OCI-LY1 (cell line): ENCODE results near the gene UBE2G2.

Experiments used
- H2AFZ ChIP-seq: fragments of 200-600 bp; sonication (generic), shearing (Covaris generic); 2 replicates; pipeline ENCODE4 v1.6.0; 2014; ENCODE audit warnings: antibody characterized with exemption, mild to moderate bottlenecking, low read length
- H3F3A ChIP-seq: fragments of 200-600 bp; sonication (generic), shearing (Covaris generic); 2 replicates; pipeline ENCODE4 v1.6.0; 2014; ENCODE audit warnings: mild to moderate bottlenecking, antibody characterized with exemption, low read length, moderate library complexity; ENCODE audit not compliant: insufficient read depth
- H3K27ac ChIP-seq: fragments of 200-600 bp; sonication (generic); 2 replicates; pipeline ENCODE4 v1.5.1; 2014; ENCODE audit warnings: low read length, mixed run types, mild to moderate bottlenecking, low read depth; ENCODE audit not compliant: poor library complexity, severe bottlenecking
- H3K27me3 ChIP-seq: fragments of 200-600 bp; sonication (generic); 2 replicates; pipeline ENCODE4 v1.6.0; 2014; ENCODE audit warnings: antibody characterized with exemption, mild to moderate bottlenecking, low read length, moderate library complexity; ENCODE audit not compliant: insufficient read depth
- H3K36me3 ChIP-seq: fragments of 200-600 bp; sonication (generic); 2 replicates; pipeline ENCODE4 v1.6.1; 2014; ENCODE audit warnings: mild to moderate bottlenecking, antibody characterized with exemption, low read length, moderate library complexity, mixed read lengths; ENCODE audit not compliant: insufficient read depth
- H3K4me1 ChIP-seq: fragments of 200-600 bp; sonication (generic); 2 replicates; pipeline ENCODE4 v1.5.1; 2014; ENCODE audit warnings: mild to moderate bottlenecking, low read length, moderate library complexity; ENCODE audit not compliant: insufficient read depth, severe bottlenecking
- H3K4me2 ChIP-seq: fragments of 200-600 bp; sonication (generic), shearing (Covaris generic); 2 replicates; pipeline ENCODE4 v1.6.1; 2014; ENCODE audit warnings: low read length
- H3K4me3 ChIP-seq: fragments of 200-600 bp; sonication (generic); 2 replicates; pipeline ENCODE4 v1.5.1; 2014; ENCODE audit warnings: low read length, low read depth, mild to moderate bottlenecking, mixed read lengths; ENCODE audit not compliant: poor library complexity, severe bottlenecking
- H3K79me2 ChIP-seq: fragments of 200-600 bp; shearing (Covaris generic); 2 replicates; pipeline ENCODE4 v1.6.1; 2016; ENCODE audit warnings: mixed run types, low read length, mixed read lengths; ENCODE audit not compliant: insufficient read depth
- H3K9ac ChIP-seq: fragments of 200-600 bp; sonication (generic), shearing (Covaris generic); 2 replicates; pipeline ENCODE4 v1.6.1; 2014; ENCODE audit warnings: mild to moderate bottlenecking, low read length, mixed read lengths
- H3K9me2 ChIP-seq: fragments of 200-600 bp; sonication (generic), shearing (Covaris generic); 2 replicates; pipeline ENCODE4 v1.6.1; 2014; ENCODE audit warnings: low read depth, mild to moderate bottlenecking, low read length, mixed read lengths
- H3K9me3 ChIP-seq: fragments of 200-600 bp; shearing (Covaris generic); 2 replicates; pipeline ENCODE4 v1.6.1; 2014; ENCODE audit warnings: low read length, mixed read lengths
- H4K20me1 ChIP-seq: fragments of 200-600 bp; sonication (generic), shearing (Covaris generic); 2 replicates; pipeline ENCODE4 v1.6.0; 2016; ENCODE audit warnings: mild to moderate bottlenecking, low read length; ENCODE audit not compliant: insufficient read depth
- CTCF ChIP-seq: fragments of 200-600 bp; sonication (generic), shearing (Covaris generic); IDR thresholded peaks from 2 replicates; pipeline ENCODE4 v1.5.1; 2017; ENCODE audit warnings: mild to moderate bottlenecking, antibody characterized with exemption, low read length, moderate library complexity, mixed read lengths
- EZH2 ChIP-seq: fragments of 200-600 bp; sonication (generic), shearing (Covaris generic); IDR thresholded peaks from 2 replicates; pipeline ENCODE4 v1.8.0; 2017; ENCODE audit warnings: borderline replicate concordance, mixed run types, mild to moderate bottlenecking, antibody characterized with exemption, low read length, moderate library complexity, mixed read lengths

UBE2G2 gene

GRCh38 chr21:44749116-44749758, 52.4 kb downstream of the UBE2G2 start:
- H3K27me3 ChIP-seq = peaks cover 10% of the 10 kb centered on the region; the same call in 1 of the 2 replicates
- no peaks in the 10 kb centered on the region for H4K20me1 ChIP-seq
- no peak overlapping the region for H2AFZ ChIP-seq
- no peak overlapping the region for H3K27ac ChIP-seq
- no peak overlapping the region for H3K4me2 ChIP-seq
- TF ChIP-seq EZH2 (no peak), CTCF (no peak)
- H3K4me3 ChIP-seq = no peak overlapping the region
- no peaks in the 10 kb centered on the region for H3K36me3 ChIP-seq
- H3K4me1 ChIP-seq = no peaks in the 10 kb centered on the region
- H3K9me3 ChIP-seq = 0 out of 2 replicates have a peak, but pooled peaks cover 1% of the 10 kb centered on the region
- H3K9ac ChIP-seq = no peak overlapping the region
- H3F3A ChIP-seq = no peaks in the 10 kb centered on the region
- no peaks in the 10 kb centered on the region for H3K79me2 ChIP-seq
- H3K9me2 ChIP-seq = no peaks in the 10 kb centered on the region

- no peaks in the 10 kb centered on the region for H3K79me2 ChIP-seq
- no peak overlapping the region for H2AFZ ChIP-seq
- TF ChIP-seq EZH2 (no peak), CTCF (no peak)
- 0 out of 2 replicates have a peak, but pooled peaks cover 2% of the 10 kb centered on the region for H3K9me3 ChIP-seq
- no peak overlapping the region for H3K27ac ChIP-seq
- no peaks in the 10 kb centered on the region for H3F3A ChIP-seq
- no peak overlapping the region for H3K9ac ChIP-seq
- no peak overlapping the region for H3K4me3 ChIP-seq
- no peaks in the 10 kb centered on the region for H4K20me1 ChIP-seq
- H3K4me2 ChIP-seq = no peak overlapping the region
- H3K9me2 ChIP-seq = no peaks in the 10 kb centered on the region
- no peaks in the 10 kb centered on the region for H3K36me3 ChIP-seq
- peaks cover 7% of the 10 kb centered on the region; the same call in 1 of the 2 replicates for H3K27me3 ChIP-seq
- H3K4me1 ChIP-seq = no peaks in the 10 kb centered on the region
Measured at GRCh38 chr21:44748621-44749020, 53.0 kb downstream of the UBE2G2 start.

GRCh38 chr21:44742418-44743153, 59.0 kb downstream of the UBE2G2 start:
- Histone ChIP-seq H4K20me1 (no peaks in the 10 kb centered on the region), H3F3A (no peaks in the 10 kb centered on the region), H3K27me3 (no peaks in the 10 kb centered on the region; the same call in none of the 2 replicates), H2AFZ (no peak overlapping the region), H3K4me3 (no peak overlapping the region), H3K27ac (no peak overlapping the region), H3K9me3 (0 out of 2 replicates have a peak, but pooled peaks cover 2% of the 10 kb centered on the region), H3K4me2 (no peak overlapping the region), H3K4me1 (no peaks in the 10 kb centered on the region), H3K9me2 (no peaks in the 10 kb centered on the region), H3K9ac (no peak overlapping the region), H3K79me2 (no peaks in the 10 kb centered on the region), H3K36me3 (no peaks in the 10 kb centered on the region)
- peak; percentile 27; the same call in 1 of the 2 replicates for TF ChIP-seq CTCF
- TF ChIP-seq EZH2 = no peak
